DMS153 treated with DMSO at 0.1 percent for 48 hours (cell line): Measurements from ENCODE around the gene SRRD.
"Not testable (repeated sequence)": the region's sequence is repeated elsewhere in the genome, so short reads cannot be mapped to it uniquely, and the experiment has no call there.

Experiments
- DNase-seq: peaks from one replicate; lab custom pipeline; 2025; ENCODE audit not compliant: unreplicated experiment; lab: John Stamatoyannopoulos, UW

SRRD gene

DNA sequence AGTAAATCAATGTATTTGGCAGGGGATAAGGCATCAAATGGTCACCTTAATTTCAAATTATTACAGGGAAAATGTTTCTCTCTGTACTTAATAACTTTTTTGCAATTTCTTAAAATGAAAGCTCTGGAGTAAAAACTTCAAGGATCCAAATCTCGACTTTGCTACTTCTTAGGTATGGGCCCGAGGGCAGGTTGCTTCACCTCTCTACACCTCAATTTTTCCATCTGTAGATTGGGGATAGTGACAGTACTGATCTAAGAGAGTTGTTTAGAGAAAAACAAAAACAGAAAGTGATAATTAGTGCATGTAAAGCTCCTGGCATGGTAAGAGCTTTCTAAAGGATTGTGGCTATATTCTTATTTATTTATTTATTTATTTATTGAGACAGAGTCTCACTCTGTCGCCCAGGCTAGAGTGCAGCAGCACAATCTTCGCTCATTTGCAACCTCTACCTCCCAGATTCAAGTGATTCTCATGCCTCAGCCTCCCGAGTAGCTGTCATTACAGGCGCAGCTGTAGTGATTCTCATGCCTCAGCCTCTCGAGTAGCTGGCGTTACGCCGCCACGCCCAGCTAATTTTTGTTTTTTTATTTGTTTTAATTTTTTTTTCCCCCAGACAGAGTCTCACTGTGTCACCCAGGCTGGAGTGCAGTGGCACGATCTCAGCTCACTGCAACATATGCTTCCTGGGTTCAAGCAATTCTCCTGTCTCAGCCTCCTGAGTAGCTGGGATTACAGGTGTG lies 30.9 kb downstream of the SRRD start:
- no peak for DNase-seq

DNA sequence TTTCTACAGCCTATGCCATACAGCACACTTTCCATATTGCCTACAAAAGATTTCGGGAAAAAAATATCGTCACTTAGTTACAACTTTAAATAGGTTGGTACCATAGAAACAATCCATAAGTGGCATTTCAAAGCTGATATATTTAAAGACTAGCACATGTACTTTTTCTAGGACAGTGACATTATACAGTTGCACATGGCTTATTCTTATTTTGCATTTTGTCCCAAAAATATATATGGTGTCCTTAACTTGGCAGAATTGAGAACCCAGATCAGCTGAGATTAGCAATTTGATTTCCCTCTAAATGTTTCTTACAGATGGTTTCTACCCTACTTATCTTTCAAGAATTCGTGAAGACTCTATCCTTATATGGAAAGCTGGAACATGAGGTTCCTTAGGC lies 32.3 kb downstream of the SRRD start:
- DNase-seq: no peak

DNA sequence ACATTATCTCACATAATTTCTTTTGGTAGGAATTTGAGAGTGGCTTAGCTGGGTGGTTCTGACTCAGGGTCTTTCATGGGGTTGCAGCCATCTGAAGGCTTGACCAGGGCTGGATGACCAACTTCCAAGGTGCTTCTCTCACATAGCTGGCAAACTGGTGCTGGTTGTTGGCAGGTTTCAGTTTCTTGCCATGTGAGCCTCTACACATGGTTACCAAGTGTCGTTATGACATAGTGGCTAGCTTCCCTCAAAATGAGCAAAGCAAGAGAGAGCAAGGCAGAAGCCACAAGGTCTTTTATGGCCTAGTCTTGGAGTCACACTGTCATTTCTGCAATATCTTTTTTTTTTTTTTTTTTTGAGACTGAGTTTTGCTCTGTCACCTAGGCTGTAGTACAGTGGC lies 32.8 kb downstream of the SRRD start:
- no peak for DNase-seq

DNA sequence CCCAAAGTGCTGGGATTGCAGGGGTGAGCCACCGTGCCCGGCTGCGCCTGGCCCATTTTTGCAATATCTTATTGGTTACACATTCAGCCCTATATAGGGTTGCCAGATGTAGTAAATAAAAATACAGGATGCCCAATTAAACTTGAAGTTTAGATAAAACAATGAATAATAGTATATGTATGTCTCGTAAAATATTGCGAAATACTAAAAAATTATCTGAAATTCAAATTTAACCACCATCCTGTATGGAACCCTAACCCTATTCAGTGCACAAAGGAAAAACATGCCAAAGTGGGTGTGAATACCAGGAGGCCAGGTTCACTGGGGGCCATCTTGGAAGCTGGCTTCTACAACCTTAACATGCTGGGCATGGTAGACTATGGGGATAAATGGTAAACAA lies 33.8 kb downstream of the SRRD start:
- no peak for DNase-seq

DNA sequence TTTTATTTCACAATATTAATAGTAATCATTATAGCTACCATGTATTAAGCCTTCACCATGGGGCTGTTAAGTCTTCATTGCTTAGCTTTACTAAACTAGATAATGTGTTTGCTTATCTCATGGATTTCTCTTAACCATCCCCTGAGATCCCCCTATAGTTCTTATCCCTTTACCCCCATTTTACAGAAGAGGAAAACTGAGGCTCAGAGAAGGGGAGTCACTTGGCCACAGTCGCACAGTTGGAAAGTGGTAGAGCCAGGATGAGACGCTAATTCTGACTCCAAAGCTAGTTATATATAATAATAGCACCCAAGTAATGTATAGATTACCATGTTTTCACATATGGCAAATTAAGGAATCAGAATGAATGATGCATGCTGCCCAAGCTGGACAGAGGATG lies 38.3 kb downstream of the SRRD start:
- DNase-seq: no peak

DNA sequence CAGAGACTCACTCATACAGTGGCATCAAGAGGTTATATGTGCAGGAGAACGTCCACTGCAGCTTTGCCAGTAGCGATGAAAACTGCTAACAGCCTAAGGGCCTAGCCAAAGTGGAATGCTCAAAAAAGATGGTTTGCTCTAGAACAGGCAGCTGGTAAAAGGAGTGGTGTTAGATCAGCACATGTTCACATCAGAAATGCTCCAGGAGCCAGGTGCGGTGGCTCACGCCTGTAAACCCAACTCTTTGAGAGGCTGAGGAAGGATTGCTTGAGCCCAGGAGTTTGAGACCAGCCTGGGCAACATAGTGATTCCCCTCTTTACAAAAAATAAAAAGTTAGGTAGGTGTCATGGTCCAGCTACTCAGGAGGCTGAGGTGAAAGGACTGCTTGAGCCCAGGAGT lies 38.9 kb downstream of the SRRD start:
- no peak for DNase-seq

DNA sequence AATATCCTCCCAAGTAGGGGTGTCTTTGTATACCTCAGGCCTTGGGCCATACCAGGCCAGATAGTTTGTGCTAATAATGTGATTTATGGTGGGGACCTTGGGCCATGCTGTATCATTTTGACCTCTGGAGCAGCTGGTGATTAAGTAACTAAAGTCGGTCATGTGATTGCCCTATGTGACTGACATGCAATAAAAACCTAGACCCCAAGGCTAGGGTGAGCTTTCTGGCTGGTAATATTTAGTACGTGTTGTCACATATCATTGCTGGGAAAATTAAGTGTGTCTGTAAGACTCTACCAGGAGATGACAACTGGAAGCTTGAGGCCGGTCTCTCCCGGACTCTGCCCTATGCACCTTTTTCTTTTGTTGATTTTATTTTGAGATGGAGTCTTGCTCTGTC lies 41.2 kb downstream of the SRRD start:
- no peak for DNase-seq

DNA sequence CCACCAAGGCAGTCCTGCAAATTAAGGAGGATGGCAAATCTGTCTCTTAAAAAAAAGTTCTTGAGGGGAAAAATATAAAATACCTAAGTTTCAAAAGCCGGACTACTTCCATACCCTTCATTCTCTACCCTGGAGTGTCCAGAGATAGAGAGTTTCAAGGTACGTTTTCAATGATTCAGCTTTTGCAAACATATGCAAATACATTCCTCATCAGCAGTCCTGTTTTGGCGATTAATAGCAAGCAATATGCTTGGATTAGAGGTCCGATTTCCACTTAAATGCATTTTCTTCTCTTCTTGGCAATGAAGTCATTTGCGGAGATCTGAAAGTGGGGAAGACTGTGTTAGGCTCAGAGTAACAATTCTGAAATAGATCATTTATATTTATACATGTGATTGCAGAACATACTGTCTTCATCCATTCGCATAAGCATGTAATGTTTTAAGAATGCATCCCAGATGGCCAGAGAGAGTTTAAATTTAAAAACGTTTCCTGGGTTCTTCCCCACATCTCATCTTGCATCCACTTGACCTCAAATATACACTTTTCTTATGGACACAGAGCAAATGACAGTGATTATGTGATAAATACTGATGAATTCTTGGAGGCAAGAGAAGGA lies 42.4 kb downstream of the SRRD start:
- no peak for DNase-seq

DNA sequence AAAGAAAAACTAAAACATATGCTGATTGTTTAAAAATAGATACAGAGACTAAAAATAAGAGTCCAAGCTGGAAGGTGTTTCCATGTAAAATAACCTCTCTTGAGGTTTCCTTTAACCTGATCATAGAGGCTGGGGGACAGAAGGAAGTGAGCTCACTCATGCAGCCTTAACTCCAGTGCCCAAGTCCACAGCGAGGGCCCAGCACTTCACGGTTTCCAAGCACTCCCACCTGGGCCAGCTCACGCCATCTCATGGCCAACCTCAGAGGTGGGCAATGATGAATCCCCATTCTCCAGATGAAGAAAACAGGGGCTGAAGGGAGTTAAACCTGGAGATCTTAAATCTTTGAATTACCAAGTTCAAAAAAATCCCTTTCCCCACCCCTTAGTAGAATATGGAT lies 43.5 kb downstream of the SRRD start:
- DNase-seq: no peak

DNA sequence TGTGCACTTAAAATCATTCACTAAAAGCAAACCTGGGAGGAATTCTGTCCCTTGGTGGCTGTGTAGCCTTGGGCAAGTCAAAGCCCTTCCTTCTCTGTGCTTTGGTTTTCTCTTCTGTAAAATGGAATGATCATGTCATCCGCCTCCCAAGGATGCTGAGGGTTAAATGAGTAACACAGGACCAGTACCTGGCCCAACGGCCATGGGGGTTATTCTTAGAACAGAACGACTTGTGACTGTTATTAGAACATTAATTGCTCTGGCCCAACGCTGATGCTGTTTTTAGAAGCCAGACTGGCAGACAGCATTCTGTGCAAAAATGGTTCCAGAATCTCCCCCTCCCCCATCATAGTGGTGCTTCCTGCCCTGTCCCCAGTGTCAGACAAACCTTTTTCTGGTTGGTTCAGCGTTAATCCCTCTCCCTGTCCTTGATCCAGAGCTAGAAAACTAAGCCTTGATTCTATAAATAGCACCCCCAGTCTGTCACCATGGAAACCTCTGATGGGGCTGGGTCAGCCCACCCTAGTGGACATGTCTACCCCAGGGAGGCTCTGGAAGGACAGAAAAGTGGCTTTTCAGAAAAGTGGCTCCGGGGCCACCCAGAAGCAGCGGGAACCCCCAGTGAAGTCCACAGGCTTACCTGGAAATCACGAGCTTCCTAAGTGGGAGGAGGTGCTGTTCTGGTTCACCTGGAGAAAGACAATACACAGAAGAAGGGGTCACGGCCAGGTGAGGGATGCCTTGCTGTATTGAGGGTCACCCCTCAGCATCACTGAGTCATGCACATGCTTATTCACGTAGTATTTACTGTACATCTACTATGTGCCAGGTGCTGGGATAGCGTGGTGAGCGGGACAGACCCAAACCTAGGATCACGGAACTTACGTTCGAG lies 44.1 kb downstream of the SRRD start:
- no peak for DNase-seq

DNA sequence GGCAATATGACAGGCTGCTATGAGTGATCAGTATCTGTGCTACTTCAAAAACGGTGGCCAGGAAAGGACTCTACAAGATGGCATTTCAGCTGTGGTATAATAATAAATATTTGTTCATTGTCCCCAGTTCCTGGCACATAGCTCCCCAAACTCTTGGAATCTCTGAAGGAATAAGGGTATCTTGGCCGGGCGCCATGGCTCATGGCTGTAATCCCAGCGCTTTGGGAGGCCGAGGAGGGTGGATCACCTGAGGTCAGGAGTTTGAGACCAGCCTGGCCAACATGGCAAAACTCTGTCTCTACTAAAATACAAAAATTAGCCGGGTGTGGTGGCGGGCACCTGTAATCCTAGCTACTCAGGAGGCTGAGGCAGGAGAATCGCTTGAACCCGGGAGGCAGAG lies 44.8 kb downstream of the SRRD start:
- not testable (repeated sequence) for DNase-seq

DNA sequence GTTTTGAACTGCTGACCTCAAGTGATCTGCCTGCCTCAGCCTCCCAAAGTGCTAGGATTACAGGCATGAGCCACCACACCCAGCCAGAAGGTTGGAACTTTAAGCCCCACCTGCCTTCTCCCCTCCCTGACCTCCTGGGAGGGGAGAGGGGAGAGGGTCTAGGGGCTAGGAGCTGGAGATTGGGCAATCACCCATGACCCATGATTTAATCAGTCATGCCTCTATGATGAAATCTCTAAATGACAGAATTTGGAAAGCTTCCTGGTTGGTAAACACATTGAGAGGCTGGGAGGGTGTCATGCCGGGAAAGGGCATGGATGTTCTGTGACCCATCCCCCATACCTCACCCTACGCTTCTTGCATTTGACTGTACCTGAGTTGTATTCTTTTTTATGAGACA lies 45.7 kb downstream of the SRRD start:
- peak; percentile 9 for DNase-seq

DNA sequence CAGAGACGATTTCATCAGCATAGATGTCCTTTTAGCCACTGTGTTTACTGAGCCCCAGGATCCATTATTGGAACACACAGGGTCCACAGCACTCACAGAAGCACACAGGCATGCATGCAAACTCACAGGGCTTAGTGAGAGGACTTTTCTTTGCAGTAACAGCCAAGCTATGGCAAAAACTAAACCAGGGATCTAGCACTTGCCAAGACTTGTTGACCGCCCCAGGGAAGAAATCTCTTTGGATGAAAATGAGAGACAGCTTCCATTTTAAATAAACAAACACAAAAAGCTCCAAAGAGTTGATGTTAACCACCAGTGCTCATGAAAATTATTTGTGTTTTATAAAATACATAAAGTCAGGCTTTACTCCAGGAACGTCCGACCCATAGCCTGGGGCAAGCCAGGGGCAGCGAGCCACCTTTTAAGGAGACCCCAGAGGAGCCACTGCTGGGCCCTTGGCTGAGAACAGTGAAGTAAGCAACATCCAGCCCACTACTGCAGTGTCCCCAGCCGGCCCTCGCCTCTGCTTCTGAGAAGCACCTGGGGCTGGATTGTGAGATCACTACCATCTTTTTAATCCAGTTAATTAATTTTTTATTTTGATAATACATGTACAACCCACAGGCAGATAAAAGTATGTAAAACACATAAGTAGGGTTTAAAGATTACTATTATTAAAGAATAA lies 50.6 kb downstream of the SRRD start:
- no peak for DNase-seq

DNA sequence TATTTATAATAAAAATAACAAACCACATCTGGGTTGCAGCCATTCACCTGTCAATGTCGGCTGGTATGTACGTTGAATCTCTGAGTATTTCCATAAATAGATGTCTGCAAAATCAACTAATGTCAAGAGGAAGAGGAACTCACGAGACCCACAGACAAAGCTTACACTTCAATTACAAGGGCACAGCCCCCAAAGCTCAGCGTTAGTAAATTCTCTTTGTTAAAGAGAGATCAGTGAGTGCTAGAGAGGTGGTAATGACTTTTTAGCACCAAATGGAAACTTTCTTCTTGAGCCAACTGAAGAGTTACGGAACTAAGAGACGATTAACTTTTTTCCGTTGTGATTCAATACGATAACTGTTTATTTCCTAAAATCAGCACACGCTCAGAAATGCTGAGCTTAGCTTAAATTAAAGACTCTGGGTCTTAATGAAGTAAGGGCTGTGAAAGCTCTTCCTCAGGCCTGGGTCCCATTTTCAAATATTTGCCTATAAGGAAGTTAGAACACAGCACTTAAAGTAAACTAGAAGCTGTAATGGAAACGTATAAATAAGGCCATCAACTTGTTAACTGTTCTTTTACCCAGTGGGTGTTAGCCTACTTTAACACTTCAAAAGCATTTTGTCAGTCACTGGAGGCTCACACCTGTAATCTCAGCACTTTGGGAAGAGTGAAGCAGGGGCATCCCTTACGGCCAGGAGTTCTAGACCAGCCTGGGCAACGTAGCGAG lies 51.4 kb downstream of the SRRD start:
- no peak for DNase-seq

DNA sequence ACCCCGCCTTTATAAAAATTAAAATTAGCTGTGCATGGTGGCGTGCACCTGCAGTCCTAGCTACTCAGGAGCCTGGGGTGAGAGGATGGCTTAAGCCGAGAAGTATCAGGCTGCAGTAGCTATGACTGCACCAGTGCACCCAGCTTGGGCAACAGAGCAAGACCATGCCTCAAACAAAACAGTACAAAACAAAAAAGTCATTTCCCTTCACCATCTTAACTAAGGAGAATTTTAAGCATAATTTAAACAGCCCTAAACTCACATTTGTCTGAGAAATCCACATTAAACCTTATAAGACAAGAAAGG lies 51.9 kb downstream of the SRRD start:
- no peak for DNase-seq

DNA sequence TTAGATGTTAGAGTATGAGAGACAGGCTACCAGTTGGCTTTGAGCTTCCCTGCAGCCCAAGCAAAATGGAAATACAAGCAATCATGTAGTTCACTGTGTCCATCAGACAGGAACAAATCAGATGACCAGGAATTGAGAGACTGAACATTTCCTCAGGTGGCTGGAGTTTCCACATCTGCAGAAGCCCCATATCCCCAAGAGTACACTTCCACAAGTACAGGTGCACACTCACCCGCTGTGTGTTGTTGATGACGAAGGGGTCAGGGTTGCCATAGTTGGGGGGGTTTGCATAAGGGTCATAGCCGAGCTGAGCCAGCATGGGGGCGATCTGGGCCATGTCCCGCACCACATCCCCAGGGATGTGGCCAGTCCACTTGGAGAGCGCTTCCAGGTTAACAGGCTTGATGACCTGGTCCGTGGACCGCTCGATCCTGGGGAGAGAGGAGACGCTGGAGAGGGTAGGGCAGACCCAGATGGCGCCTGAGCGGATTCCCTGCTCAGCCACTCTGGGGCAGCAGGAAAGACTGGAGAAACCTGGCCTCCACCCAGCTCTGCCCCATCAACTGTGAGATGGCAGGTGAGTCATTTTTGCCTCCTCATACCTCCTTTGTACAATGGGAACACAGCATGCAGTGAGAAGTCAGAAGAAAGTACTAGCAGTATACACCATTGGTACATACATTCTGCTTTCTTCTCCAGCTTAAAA lies 52.5 kb downstream of the SRRD start:
- DNase-seq: no peak

DNA sequence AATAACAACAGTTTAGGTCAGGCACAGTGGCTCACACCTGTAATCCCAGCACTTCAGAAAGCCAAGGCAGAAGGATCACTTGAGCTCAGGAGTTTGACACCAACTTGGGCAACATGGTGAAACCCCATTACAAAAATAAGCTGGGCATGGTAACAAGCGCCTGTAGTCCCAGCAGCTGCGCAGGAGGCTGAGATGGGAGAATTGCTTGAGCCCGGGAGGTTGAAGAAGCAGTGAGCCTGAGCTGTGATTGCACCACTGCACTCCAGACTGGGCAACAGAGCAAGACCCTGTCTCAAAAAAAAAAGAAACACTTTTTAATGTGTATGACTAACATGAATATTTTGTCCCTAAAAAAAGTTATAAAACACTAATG lies 53.1 kb downstream of the SRRD start:
- DNase-seq: no peak

DNA sequence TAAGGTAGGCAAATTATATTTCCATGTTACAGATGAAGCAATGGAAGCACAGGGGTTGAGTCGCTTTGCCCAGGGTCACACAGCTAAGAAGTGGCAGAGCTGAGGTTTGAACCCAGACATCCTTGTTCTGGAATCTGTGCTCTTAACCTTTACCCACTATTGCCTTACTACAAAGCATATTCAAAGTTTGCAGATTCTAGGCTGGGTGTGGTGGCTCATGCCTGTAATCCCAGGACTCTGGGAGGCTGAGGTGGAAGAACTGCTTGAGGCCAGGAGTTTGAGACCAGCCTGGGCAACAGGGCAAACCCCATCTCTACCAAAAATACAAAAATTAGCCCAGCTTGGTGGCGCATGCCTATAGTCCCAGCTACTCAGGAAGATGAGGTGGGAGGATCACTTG lies 56.4 kb downstream of the SRRD start:
- DNase-seq: no peak

DNA sequence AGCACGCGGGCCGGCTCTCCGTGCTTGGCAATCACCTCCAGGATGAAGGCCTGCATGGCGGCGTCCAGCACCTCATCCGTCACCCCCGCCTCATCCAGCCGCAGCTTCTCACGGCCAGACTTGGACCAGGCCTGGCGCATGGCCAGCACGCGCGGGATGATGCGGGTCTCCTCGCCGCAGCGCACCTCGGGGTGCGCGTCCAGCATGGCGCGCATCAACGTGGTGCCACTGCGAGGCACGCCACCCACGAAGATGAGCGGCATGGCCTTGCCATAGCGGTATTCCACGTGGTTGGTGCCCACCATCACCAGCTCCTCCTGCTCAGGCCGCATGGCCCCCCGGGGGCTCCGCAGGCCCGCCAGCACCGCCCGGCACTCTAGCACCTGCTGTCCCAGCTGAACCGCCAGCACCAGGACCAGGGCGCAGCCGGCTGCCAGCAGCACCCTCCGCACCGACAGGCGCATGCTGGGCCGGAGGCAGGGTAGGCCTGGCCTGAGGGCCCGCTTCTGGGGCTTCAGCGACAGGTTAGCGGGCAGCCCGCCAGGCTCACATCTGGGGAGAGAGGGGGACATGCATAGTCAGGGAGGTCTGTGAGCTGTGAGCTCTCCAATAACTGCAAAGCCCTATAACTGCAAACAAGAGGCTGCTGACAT lies 57.6 kb downstream of the SRRD start:
- DNase-seq: no peak

DNA sequence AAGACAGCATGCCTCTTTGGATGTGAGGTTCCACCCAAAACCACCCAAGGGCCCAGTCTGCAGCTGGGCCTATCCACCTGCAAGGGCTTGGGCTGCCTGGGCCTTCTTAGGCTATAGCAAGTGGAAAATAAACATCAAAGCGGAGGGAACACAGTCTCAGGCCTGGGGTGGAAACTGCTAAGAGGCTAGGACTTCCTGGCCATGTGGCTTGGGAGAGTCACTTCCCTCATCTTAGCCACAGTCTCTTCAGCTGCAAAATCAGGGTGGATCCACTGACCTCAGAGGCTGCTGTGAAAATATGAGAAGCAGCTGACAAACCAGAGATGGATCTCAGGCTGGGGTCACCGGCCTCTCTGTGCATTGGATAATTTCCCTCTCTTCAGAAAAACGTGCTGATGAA lies 59.2 kb downstream of the SRRD start:
- no peak for DNase-seq
